GM21825 (cell line): ENCODE measurements around the gene TNFAIP2.

Experiments
- ATAC-seq: cut with Tn5 transposase; IDR thresholded peaks from one replicate; pipeline ENCODE4 v1.9.1; 2021; ENCODE audit warnings: mild to moderate bottlenecking, moderate library complexity; ENCODE audit not compliant: unreplicated experiment

Gene TNFAIP2, protein sequence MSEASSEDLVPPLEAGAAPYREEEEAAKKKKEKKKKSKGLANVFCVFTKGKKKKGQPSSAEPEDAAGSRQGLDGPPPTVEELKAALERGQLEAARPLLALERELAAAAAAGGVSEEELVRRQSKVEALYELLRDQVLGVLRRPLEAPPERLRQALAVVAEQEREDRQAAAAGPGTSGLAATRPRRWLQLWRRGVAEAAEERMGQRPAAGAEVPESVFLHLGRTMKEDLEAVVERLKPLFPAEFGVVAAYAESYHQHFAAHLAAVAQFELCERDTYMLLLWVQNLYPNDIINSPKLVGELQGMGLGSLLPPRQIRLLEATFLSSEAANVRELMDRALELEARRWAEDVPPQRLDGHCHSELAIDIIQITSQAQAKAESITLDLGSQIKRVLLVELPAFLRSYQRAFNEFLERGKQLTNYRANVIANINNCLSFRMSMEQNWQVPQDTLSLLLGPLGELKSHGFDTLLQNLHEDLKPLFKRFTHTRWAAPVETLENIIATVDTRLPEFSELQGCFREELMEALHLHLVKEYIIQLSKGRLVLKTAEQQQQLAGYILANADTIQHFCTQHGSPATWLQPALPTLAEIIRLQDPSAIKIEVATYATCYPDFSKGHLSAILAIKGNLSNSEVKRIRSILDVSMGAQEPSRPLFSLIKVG

DNA sequence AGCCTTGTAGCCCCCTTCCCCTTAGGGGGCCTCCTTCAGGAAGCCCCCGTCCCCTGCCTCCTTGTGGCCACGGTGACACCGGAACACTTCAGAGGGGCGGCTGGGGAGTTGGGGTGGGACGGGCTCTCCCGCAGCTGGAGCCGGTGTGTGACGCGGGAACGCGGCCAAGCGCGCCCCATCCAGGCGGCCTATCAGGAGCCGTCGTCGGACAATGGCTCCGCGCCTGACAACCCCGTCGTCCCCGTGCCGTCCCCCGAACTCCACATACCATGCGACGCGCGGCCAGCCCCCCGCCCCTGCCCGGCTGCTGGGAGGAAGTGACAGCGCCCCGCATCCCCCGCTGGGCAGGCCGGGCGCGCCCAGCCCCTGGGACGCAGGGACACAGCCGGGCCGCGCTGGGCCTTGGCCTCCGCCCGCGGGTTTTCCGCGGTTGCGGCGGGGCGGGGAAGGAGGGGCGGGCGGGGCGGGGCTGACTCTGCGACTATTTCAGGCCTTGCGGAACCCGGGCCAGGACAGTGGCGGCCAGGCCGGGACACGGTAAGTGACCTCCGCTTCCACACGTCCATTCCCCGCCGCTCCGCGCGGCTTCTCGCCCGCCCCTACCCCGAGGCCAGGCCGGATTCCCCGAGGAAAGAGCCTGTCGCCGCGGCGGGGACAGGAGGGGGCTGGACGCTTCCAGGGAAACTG is at the start of gene TNFAIP2:
Gene TNFAIP2, plus strand, starts transcription at position 515 of the 687 bp plus-strand sequence. CDS start 2,997 bp downstream, outside the sequence.
- no peak for ATAC-seq

DNA sequence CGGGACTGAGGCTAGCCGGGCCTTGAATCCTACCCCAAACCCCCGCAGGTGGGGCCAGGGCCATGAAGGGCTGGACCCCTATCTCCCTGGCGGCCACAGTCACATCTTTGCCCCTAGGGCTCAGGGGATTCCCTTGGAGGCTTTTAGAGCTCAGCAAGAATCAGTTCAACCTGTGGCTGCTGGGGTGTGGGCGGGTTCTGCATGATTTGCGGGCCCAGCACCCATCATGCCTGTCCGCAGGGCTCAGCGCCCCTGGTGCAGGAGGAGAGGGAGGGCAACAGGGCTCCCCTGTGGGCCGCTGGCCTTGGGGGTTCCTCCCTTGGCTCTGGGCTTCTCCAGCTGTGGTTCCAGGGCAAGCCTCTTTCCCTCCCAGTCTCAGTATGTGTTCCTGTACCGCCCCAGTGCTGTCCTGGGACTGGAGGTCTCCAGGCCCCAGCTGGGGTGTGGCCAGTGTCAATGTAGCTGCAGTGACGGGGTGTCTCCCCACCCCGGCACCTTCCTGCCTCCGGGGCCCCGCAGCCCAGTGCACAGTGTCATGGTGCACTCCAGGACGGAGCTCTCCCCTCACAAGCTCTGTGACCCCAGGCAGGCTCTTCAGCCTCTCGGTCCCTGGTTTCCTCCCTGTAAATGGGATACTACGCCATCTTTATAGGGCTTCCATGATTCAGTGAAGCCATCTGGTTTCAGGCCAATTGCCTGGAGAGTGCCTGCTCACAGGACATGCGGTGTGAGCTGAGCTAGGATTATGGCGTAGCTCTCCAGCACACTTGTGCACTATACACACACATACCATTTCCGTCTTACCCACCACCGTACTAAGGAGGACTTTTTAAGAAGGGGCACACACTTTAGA is 49.2 kb upstream of the TNFAIP2 start:
- no peak for ATAC-seq

DNA sequence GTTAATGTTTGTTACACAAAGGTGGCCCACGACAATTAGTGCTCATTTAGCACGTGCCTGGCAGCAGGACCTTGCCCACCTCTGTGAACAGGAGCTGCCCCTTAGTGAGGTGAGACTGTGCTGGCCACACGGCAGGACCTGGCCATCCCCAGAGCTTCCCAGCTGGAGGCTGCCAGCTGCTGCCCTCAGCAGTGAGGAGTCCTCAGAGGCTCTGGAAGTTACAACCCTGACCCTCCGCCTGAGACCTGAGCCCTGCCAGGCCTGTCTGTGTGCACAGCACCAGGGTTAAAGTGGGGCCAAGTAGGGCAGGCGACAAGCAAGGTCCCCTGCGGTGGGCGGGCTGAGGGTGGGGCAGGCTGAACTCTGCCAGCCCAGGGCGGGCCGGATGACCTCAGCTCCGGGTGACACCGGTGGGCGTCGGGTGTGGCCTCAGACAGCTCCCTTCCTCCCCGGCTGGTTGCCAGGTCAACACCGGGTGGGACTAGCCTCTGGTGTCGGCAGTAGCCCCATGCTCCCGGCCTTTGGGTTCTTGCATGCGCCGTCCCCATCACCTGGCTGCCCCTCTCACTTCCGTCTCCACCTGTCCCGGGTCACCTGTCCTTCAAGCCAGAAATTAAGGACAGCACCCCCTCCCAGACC is 48.4 kb upstream of the TNFAIP2 start:
- no peak for ATAC-seq

DNA sequence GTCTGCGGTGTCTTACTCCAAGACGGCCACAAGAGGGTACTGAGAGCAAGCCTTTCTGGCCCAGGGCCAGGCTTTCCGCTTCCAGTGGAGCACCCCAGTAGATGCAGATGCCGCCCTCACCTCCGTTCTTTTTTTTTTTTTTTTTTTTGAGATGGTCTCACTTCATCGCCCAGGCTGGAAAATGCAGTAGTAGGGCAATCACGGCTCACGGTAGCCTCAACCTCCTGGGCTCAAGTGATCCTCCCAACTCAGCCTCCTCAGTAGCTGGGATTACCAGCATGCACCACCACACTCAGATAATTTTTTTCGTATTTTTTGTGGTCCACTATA is 44.9 kb upstream of the TNFAIP2 start:
- ATAC-seq = peak; percentile 53

DNA sequence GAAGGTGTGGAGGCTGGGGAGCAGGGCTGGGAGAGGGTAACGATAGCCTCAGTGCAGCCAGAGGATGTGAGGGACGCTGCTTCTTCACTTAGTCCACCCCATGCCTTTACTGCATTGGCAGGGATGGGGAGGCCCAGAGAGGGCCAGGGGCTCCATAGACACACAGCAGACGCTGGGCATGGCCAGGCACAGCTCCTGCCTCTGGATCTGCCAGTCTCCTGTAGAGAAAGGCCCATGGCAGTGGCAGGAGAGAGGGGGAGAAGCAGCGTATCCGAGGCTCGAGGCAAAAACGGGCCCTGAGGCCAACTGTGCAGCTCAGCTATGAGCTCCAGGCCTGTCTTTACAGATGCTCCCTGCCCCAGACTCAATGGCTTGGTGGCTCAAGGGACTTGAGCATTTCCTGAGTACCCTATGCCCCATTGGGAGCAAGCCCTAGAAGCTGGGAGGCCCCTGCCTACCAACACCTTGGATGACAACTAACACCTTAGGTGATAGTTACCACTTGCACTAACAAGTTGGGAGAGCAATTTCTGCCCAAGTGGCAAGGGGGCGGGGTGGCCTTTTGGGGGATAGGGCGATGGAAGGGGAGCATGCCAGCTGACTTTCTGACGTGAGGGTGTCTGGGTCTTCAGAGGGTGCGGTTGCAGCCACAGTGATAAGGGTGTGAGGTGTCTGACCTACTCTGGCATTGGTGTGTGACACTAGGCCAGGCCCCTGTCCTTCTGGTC is 44.2 kb upstream of the TNFAIP2 start:
- no peak for ATAC-seq

DNA sequence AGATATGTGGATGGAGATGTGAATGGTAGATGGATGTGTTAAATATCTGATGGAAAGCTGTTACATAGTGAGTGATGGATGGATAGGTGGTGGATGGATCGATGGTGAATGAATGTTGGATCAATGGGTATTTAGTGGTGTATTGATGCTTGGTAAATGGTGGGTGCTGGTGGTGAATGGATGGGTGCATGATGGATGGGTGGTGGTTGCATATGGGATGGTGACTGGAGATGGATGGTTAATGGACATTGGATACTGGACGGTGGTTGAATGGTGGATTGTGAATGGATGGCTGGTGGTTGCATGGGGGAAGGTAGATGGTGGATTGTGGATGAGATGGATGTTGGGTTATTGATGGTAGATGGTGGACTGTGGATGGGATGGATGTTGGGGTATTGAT is 41.3 kb upstream of the TNFAIP2 start:
- no peak for ATAC-seq

DNA sequence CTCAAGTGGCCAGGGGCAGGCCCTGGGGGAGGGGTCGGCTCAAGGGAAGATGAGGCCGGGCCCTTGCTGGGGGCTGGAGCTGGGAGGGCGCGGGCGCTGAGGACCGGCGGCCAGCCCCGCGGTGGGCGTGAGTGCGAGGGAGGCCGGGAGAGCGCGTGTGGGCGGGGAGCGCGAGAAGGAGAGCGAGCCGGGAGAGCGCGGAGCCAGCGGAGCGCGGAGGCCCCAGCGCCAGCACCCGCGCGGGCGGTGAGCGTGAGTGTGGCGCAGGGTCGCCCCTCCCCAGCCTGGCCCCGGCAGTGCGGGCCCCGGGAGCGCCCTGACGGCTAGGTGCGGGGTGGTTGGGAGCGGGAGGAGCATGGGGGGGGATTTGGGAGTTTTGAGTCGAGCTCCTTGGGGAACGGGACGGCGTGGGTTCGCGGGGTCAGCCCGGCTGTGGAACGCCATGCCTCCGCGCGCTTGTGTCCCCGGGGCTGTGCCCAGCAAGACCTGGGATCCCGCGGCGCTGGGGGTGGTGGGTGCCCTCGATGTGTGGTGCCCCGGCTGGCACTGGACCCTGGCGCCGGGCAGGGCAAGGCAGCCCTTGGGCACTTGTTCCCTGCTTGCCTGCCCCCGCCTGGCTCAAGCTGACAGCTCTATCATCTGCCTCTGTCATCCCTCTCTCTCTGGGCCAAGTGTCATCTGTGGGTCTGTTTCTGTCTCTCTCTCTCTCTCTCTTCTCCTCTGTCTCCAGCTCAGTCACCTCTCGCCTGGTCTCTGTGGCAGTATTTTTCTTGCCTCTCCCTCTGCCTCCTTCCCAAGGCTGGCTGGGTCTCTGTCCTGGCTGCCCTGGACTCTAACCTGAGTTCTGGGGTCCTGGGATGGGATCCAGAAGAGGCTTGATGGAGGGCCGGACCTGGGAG is 39.0 kb upstream of the TNFAIP2 start, which contains the start of gene LBHD2:
Gene LBHD2, plus strand, starts transcription at position 190 of the 899 bp plus-strand sequence. CDS start 1,803 bp downstream, outside the sequence.
- no peak for ATAC-seq

DNA sequence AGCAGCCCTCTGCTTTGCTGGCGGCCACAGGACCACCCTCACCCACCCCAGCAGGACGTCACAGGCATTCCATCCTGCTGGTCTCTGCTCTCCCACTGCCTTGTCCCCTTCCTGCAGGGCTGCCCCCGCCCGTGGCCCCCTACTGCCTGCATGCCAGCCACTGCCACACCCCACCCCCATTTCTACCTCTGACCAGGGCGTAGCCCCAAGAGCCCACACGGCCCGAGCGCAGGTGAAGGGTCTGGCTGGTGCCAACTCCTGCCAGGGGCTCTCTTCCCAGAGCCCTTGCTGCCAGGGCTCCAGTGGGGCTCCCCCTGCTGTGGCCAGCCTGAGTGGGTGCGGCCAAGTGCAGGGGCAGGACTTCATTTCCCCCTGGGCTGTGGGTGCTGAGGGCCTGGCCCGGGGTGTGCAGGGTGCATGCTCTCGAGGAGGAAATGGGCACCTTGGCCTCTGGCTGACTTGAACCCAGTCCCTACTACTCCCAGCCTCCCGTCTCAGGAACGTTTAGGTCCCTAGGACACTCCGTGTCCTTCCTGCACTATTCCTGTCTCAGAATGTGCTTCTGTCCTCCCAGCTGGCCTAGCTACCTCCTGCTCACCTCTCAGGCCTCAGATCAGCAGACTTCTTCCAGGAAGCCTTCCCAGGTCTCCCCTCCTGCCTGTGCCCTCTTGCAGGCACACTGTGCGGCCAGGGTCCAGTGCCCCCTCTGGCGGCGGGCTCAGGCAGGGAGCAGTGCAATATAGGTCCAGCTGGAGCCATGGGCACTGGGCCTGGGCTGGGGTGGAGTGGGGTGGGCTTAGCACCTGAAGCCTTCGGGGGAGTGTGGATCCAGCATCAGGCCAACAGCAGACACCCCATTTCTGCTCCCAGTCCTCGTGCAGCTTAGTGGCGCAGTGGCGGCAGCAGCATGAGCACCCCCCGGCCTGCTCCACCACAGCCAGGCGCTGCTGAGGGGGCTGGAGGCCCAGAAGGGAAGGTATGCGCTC is 37.9 kb upstream of the TNFAIP2 start:
- ATAC-seq = no peak

DNA sequence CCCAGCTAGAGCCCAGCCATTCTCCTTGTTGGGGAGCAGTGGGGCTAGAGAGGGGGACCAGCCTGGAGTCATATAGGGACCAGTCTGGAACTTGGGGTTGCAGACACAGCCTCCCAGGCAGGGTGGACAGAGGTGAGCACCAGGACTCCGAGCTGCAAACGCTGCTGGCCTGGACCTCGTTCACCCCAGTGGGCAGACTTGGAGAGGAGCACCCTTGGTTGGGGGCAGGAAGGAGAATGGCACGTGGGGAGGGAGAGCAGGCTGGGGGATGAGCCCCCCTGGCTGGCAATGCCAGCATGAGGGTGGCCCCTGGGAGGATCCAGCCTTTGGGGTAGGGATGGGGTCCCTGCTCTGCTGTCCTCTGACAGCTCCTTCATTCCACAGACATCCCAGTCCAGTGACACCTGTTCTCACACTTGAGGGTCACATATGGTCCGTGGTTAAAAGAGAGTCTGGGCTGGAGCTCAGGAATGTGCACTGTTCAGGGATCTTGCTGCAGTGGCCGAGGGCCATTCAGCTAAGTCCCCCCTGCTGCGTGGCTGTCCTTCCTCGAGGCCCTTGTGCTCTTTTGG is 36.4 kb upstream of the TNFAIP2 start:
- ATAC-seq = no peak

DNA sequence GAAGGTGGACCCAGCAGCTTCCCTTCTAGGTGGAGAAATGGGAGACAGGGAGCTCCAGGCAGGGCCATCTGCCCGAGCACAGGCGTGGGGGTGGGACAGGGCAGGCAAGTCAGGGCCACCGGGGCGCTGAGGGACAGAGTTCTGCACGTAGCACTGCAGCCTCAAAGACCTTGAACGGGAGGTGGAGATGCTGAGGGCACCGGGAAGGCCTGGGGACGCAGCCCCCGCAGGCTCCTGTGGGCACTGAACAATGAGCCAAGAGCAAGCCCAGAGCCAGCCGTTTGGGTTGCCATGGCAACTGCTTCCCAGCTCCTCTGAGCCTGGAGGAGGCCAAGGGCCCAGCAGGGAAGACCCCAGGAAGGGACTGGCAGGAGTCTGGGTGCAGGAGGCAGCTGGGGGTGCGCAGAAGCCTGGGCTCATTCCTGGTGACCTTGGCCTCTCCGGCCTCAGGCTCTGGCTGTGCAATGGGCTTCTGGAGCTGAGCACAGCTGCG is 35.9 kb upstream of the TNFAIP2 start:
- ATAC-seq = no peak

DNA sequence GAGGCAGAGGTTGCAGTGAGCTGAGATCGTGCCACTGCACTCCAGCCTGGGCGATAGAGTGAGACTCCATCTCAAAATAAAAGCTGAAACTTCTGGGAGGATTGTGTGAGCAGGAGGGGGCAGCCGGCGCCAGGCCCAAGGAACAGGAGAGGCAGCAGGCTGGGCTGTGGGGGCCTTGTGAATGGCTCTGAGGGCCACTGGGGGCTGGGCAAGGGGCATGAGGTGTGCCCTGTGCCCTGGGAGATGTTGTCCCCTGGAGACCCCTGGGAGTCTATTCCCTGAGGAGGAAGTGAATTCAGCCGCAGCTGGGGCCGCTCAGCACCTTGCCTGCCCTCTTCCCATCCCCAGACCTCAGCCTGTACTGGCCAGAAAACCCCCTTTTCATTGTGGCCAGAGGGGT is 34.3 kb upstream of the TNFAIP2 start:
- no peak for ATAC-seq

DNA sequence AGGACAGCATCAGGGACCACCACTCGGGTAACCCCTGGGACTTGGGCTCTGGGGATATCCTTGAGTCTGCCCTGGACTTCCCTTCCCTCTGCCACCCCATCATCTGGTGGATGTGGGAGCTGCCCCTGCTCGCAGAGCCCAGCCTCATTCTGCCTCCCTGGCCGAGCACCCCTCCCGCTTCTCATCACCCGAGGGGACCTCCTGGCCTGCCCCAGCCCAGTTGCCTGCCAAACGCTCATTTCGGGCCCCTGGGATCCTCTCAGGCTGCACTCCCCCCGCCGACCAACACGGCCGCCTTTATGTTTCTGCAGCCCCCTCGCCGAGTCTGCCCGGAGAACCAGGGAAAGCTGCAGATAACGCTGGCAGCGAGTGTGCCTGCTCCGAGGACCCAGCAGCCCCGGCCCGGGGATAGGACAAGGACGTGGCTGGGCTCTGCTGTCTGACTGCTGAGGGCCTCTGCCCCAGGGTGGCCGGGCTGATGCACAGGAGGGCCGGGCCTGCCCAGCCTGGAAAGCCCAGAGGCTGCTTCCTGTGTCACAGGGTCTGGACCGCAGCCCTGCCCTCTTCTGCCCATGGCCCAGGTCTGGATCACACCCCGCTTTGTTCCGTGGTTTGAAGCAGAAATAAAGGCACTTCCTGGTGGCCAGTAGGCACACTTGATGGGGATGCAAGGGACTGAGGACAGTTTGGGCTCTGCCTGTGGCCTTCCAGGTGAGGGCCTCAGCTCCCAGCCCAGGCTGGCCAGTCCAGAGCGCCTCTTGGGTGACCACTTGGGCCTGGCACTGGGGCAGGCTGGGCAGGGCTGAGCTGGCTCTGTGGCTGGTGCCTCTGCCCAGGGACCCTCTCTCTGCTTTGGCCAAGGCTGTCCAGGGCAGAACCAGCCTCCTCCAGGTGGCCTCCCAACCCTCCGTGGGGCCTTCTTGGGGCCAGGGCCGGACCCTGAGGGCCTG is 33.6 kb upstream of the TNFAIP2 start:
- no peak for ATAC-seq

DNA sequence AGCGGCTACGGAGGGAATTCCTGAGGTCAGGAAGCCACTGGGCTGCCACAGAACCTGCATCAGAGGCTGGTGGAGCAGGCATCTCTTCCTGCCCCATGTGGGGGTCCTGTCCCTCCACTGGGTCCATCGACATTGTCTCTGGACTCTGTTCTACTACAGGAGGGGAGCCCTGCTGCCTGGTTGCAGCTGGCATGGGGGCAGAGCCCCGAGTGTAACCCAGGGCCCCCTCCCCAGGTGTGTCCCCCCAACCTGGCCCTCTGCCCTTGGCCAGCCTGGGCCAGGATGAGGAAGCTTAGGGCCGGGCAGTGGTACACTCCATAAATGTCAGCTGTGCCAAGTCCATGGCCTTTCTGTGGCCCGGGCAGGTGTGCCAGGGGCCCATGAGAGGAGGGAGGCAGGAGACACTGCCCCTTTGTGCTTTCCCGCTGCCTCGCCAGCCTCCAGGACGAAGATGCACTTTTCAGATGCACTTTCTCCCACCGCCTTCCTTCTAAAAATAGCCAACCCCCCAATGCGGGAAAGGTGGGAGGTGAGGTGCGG is 32.7 kb upstream of the TNFAIP2 start:
- ATAC-seq = no peak

DNA sequence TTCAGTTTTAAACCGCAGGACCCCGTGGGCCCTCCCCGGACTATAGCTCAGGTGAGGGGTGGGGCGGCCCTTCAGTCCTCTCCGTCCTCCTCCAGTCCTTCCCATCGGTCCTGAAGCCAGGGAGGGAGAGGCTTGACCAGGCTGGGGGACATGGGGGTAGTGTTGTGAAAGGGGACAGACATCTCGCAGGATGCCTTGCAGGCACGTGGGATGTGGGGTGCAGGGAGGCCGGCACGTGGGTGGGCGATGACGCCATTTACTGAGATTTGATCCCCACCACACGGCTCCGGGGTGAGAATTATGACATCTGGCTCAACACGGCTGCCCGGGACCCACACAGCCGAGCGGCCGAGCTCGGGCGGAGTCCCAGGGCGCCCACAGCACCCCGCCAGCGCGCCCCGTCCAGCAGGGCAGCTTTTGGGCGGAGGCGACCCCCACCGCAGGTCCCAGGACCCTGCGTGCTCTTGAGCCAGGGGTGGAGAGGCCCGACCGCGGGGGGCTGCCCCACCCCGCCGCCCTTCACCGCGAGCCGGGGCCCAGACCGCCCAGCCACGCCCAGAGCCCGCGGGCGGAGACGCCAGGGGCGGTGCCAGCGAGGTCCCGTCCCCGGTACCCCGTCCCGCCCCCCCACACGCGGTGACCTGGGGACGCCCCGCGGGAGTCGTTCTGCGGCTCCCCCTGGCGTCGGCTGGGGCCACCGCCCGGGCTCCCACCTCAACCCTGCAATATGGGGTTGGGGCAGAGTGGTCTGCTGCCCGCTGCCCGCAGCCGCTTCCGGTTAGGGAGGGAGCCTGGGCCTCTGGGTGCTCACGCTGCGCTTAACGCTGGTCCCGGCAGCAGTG is 32.0 kb upstream of the TNFAIP2 start:
- ATAC-seq = peak; percentile 51

DNA sequence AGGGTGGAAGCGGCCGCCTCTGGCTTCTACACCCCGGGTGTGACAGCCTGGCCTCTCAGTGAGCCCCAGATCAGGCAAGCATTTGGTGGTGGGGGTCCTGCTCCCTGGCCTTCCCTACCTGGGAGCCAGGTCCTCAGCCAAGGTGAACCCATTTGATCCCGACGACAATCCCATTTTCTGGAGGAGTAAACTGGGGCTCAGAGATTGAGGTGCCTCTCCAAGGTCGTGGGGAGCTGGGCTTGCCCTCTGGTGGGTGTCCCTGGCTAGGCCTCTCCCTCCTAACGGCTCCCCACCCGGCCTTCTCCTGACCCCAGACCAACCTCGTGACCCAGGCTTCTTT is 31.4 kb upstream of the TNFAIP2 start:
- ATAC-seq = no peak
